CD4-positive, alpha-beta T cell treated with Interleukin-6 at 100 ng/mL for 8 hours (primary cell): Measurements from ENCODE around the gene TUFT1.
A peak's percentile ranks its signal among the peaks of the same experiment; 100 is the strongest.

Experiments
- DNase-seq: peaks from one replicate; pipeline ENCODE4 v3.0.0-alpha.2; 2020; ENCODE audit warnings: mixed read lengths, low spot score

TUFT1 gene

DNA sequence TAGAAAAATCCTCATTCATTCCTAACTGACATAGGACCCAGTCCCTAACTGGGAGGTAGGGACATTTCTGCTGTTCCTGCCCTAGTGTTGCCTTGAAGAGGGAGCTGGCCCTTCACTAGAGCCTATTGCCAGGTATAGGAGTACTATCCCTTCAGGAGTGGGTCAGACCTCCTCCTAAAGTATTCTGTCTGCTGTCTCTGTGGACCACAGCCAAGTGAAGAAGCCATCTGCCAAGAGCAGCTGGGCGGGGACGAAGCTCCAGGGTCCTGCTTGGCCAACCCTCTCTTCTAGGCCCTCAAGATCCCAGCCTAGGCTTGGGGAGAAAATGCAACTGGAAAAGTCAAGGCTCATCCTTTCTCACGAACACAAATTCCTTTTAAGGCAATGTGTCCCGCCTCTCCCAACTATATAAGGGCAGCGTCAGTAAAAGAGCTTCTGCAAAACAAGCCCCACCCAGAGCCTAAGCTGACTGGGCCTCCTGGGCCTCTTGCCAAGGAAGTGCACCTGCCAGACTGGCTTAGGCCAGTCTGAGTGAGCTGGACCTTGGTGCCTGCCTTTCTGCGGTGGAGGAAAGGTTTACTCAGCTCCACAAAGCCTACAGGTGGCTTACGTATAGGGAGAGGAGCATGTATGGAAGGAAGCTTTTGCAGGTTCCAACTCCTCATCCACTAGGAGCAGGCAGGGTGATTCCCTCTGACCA lies 638 bp upstream of the TUFT1 start:
- DNase-seq, result peak; percentile 35

- DNase-seq, result no peak
Observed at GRCh38 chr1:151540982-151541377, 871 bp downstream of the TUFT1 start.

- DNase-seq, result no peak
Observed at GRCh38 chr1:151541752-151542151, 1.6 kb downstream of the TUFT1 start.

DNA sequence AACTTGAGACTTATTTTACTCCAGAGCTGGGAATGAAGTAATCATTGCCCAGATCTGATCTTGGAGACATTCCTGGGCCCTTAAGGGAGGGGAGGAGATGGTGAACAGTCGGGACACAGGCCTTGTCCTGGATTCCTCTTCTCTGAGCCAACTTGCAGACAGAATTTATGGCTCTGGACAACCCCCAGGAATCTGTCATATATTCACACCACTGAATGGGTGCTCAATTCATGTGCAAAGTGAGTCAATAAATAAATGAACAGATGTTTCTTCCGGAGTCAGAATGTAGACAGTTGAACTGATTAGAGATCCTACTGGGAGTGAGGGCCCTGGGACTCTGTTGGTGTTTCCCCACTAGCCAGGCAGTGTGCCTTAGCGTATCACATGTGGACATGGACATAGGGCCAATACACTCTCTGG lies 2.6 kb downstream of the TUFT1 start:
- DNase-seq, result no peak

- DNase-seq, result no peak
Observed at GRCh38 chr1:151545542-151545941, 5.4 kb downstream of the TUFT1 start.

DNA sequence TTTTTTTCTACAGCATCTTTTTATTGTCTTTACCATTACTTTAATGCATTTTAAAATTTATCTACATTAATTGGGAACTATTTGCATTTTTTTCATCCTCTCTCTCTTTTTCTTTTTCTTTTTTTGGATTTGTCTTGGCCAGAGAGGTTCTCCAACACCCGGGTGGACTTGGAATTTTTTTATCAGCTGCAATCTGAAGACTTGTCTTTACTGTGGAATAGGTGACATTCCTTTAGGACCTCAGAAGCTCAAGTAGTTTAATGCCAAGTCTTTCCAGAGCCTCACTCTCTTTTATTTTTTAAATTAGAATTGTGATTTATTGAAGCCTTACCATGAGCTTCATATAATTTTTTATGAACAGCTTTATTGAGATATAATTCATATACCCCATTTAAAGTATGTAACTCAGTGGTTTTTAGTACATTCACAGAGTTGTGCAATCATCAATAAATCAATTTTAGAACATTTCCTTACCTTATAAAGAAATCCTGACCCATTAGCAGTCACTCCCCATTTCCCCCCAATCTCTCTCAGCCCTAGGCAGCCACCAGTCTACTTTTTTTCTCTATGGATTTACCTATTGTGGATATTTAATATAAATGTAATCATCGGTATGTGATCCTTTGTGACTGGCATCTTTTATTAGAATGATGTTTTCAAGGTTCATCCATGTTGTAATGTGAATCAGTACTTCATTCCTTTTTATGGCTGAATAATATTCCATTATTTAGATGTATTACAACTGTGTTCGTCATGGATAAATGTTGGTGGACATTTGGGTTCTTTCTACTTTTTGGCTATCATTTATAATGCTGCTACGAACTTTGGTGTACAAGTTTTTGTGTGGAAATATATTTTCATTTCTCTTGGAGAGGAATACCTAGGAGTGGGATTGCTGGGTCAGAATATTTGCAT lies 6.2 kb downstream of the TUFT1 start:
- DNase-seq, result no peak

DNA sequence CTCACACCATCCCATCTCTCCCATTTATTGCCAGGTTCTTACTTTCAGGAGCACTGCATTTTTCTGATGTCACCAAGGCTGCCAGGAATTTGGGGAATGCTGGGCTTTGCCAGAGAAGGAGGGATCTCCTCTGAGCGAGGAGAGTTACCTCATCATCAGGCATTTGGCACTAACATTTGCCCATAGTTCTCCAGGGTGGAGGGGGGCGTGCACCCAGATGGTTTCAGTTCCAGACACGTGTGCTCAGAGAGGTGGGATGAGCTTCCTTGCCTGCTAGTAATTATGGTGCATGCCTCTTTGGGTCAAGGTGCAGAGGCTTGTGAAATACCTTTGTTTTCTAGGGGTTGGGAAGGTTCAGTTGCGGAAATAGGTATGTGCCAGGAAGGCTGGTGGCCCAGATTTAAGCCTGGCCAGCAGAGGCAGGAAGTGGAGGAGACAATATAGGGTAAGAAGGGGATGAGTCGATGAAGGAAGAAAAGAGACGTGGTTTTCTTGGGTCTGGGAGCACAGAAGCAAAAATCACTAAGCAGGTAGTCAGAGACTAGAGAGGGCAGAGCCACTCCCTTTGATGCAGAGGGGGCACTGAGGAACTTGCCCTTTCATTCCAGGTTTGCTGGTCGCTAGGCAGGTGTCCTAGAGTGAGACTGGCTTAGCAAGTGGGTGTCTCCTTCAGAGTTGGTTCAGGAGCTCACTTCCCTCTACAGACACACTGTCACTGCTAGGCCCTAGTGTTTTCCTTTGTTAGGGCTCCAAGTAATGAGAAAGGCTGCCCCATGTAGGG lies 7.2 kb downstream of the TUFT1 start:
- no peak for DNase-seq

DNA sequence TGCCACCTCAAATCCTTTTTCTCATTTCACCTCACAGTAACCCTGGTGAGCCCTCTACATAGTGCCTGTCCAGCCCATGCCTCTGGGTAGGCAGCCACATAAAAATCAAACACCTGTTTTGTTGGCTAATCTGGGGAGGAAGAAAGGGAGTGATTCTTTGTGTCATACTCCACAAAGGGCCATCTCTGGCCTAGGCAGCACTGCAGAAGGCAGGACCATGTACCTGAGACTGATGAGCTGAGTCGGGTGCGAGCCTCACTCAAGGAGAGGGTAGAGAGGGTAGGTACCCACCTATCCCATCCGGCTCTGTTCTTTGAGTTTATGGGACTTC lies 7.8 kb downstream of the TUFT1 start:
- no peak for DNase-seq

GRCh38 chr1:151549199-151549598 lies 9.1 kb downstream of the TUFT1 start:
- no peak for DNase-seq

- DNase-seq, result no peak
Observed at GRCh38 chr1:151553659-151554058, 13.6 kb downstream of the TUFT1 start.

DNA sequence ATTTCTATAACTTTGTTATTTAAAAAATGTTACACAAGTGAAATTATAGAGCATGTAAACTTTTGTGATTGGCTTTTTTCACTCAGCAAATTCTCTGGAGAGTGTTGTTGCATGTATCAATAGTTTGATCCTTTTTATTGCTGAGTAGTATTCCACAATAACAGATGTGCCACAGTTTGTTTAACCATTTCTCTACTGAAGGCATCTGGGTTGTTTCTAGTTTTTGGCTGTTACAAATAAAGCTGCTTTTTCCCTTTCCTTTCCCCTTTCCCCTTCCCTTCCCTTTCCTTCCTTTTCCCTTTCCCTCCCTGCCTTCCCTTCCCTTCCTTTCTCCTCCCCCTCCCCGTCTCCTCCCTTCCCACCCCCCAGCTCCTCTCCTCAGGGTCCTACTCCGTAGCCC lies 15.9 kb downstream of the TUFT1 start:
- no peak for DNase-seq

GRCh38 chr1:151562661-151563060 lies 22.6 kb downstream of the TUFT1 start:
- no peak for DNase-seq

- DNase-seq, result no peak
Observed at GRCh38 chr1:151563376-151563775, 23.3 kb downstream of the TUFT1 start.

GRCh38 chr1:151565502-151566189 lies 25.5 kb downstream of the TUFT1 start:
- DNase-seq, result no peak

DNA sequence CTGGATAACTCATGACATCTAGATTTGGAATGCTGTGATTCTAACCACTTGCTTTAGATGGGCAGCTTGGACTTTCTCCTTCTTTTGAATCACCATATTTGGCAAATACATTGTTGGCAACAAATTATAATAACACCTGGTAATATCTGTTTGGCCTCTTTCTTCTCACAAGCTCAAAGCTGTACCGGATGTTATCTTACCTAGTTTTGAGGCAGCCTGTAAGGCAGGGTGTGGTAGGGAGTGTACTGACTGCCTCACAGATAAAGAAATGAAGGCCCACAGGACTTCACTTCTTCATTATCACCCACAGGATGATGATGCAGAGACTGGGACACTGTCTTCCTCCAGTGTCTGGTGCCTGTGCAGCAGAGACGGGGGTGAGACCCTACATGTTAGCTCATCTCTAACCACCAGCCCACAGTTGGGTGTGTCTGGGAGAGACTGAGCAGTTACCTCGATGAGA lies 28.5 kb downstream of the TUFT1 start:
- DNase-seq, result peak; percentile 11

GRCh38 chr1:151570819-151571218 lies 30.7 kb downstream of the TUFT1 start:
- no peak for DNase-seq

GRCh38 chr1:151574575-151575529 lies 34.7 kb downstream of the TUFT1 start:
- no peak for DNase-seq

DNA sequence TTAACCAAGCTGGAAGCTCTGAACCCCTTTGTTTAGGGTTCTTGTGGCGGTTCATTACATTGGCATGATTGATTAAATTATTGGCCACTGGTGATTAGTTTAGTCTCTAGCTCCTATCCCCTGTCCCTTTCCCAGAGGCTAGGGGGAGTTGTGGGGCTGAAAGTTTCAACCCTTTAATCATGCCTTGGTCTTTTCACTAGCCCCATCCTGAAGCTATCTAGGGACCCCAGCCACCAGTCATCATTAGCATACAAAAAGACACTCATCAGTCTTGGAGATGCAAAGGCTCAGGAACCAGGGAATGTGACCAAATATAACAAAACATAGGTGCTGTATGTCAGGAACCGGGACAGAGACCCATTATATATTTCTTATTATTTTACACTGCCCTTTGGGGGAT lies 37.1 kb downstream of the TUFT1 start:
- DNase-seq, result no peak

GRCh38 chr1:151578941-151579340 lies 38.8 kb downstream of the TUFT1 start:
- no peak for DNase-seq

DNA sequence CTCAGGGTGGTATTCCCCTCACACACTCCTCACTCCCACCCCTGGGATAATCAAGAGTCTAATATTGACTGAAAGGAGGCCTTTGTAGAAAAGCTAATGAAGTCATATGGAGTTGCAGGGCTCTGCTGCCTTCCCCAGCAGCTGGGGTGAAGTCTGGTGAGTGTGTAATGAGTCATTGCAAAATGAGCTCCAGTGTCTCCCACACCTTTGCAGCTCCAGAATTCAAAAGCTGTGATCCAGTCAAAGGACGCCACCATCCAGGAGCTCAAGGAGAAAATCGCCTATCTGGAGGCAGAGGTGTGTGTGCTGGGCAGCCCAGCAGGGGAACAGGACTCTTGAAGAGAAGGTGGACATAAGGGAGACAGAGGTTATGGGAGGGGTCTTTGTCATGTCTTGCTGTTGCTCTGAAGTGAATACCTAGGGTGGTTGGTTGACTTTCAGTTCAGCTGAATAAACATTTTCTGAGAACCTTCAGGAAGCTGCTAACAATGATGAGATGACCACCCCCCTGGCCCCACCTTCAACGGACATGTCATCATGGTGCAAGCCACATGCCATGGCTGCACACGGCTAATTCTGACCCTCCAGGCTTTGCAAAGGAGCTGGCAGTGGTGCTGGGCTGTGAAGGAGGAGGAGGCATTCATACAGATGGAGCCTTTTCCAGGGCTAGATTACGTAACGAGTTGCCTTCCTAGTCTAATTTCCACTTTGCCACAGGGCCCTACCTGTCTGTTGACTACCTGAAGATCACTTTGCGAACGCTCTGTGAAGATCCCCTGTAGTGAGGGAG lies 39.5 kb downstream of the TUFT1 start:
- no peak for DNase-seq
